GM08714 (cell line): Measurements from ENCODE around the gene MAMDC4.
A peak's percentile ranks its signal among the peaks of the same experiment; 100 is the strongest.
"Not testable (repeated sequence)": the region's sequence is repeated elsewhere in the genome, so short reads cannot be mapped to it uniquely, and the experiment has no call there.

Source experiments
- H3K4me3 ChIP-seq: fragments of 200-500 bp; sonication (Bioruptor generic); 2 replicates; pipeline ENCODE4 v1.5.1; 2014; ENCODE audit warnings: mild to moderate bottlenecking, low read length, inconsistent platforms
- ZNF274 ChIP-seq: IDR thresholded peaks from 2 replicates; pipeline ENCODE4 v1.6.1; 2012; ENCODE audit warnings: mild to moderate bottlenecking, low read depth, low read length

Gene MAMDC4

DNA sequence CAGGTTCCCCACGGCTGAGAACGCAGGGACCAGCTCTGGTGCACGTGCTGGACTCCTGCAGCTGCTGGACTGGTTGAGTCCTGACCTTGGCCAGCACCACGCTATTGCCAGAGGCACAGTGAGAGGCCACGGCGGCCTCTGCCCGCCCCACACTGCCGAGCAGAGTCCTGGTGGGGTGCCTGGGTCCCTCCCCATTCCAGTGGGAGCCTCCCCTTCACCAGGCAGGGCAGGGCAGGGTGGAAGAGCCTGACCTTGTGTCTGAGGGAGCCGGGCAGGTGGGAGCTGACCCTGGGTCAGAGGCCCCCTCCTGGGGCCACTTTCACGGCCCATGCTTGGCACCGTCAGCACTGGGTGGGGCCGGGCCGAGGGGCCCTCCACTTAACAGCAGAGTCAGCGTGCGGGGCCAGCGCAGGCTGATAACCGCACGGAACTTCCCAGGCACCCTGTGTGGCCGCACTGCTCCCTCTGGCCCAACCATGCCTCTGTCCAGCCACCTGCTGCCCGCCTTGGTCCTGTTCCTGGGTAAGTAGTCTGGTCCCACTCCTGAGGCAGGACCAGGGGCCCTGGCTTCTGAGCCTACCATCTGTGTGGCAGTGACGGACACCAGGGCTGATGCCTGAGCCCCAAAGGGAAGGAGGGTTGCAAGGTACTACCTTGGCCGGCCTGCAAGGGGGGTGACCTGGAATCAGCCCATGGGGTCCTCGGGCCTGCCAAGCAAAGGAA lies at the start of gene MAMDC4:
Gene MAMDC4 (plus strand): TSS at position 406 of the 723 bp plus-strand sequence. CDS start 71 bp downstream, at position 477.
- TF ChIP-seq ZNF274, result no peak
- no peak within 1 kb of the TSS for H3K4me3 ChIP-seq

- not testable (repeated sequence) for H3K4me3 ChIP-seq
Measured at GRCh38 chr9:136803009-136803550, 49.1 kb upstream of the MAMDC4 start.

DNA sequence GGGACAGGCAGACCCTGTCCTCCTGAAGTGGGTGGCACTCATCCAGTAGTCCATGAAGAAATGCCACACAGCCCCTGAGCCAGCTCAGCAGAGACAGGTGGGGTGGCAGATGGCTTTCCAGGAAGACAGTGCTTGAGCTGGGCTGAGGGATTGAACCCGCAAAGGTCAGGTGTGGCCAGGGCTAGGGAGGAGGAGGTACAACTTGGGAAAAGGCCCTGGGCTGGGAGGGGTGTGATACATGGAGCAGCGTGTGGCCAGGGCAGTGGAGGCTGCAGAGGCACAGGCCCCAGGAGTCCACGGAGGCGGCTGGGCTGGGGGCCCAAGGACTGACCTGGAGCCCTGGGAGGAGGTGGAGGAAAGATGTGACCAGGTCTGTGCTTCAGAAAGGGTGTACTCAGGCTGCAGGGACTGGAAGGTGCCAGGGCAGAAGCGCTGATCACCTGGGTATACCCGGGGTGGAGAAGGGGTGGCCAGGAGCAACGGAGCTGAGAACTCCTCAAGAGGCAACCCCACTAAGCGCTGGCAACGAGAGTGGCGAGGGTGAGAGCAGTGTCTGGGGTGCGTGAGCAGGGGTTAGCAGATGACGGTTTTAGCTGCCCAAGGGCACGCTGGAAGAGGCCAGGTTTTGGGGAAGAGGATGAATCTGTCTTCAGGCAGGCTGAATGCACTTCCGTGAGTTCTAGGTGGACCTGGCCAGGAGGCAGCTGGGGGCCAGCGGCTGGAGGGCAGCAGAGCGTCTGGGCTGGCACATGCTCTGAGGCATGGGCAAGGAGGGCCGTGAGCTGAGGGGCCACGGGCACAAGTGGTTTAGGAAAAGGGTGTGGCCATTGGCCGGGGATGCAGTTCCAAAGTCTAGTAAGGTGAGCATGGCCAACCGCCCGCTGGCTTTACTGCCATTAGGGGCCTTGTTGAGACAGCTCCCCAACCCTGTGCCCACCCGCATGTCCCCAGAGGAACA lies 48.3 kb upstream of the MAMDC4 start:
- no peak overlapping the region for H3K4me3 ChIP-seq
- no peak for TF ChIP-seq ZNF274

GRCh38 chr9:136804509-136805206 lies 47.5 kb upstream of the MAMDC4 start:
- H3K4me3 ChIP-seq, result no peak overlapping the region
- no peak for TF ChIP-seq ZNF274

- TF ChIP-seq ZNF274, result no peak
- H3K4me3 ChIP-seq, result no peak overlapping the region
Measured at GRCh38 chr9:136805207-136805740, 46.9 kb upstream of the MAMDC4 start.

DNA sequence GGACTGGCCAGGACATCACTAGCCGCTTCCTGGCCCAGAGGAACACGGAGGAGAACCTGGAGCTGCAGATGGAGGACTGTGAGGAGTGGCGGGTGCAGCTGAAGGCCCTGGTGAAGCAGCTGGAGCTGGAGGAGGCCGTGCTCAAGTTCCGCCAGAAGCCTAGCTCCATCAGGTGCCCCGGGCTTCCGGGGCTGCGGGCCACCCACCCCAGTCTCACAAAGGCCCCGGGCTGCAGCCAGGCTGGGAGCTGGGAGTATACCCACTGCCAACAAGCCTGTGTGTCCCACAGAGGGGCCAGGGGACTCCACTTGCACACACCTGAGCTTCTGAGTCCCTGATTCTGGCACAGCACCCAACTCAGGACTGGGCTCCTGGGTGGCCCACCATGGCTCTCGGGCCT lies 46.1 kb upstream of the MAMDC4 start:
- H3K4me3 ChIP-seq, result no peak overlapping the region
- no peak for TF ChIP-seq ZNF274

DNA sequence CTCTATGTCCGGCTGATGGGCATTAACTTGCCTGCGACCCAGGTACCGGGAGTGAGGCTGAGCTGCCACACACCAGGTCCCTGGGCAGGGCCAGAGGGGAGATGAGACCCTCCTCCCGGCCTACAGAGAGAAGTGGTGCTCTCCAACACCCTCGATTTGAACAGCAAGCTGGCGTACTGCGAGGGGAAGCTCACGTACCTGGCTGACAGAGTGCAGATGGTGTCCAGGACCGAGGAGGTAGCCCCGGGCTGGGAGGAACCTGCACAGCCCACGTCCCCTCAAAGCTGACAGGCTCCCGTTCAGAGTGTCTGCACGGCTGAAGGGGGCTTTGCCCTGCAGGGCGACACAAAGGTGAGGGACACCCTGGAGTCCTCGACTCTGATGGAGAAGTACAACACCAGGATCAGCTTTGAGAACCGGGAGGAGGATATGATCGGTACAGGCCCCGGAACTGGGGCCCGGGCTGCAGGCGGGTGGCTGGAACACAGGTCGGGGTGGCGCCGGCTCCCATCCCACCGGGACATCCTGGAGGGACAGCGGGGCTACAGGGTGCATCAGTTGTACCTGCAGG lies 45.4 kb upstream of the MAMDC4 start:
- peak overlapping the region; percentile 75; the same call in 1 of the 2 replicates for H3K4me3 ChIP-seq
- TF ChIP-seq ZNF274, result no peak

- H3K4me3 ChIP-seq, result peak within 1 kb of the TSS; percentile 93
- no peak for TF ChIP-seq ZNF274
Measured at GRCh38 chr9:136807281-136808074, 44.7 kb upstream of the MAMDC4 start, which contains the start of gene RABL6. RABL6 (plus strand) TSS chr9:136807948; CDS start chr9:136808197, 249 bp downstream.

- peak overlapping the region; percentile 93 for H3K4me3 ChIP-seq
- no peak for TF ChIP-seq ZNF274
Measured at GRCh38 chr9:136808075-136808805, 43.9 kb upstream of the MAMDC4 start.

GRCh38 chr9:136808806-136809158 lies 43.4 kb upstream of the MAMDC4 start:
- TF ChIP-seq ZNF274, result no peak
- H3K4me3 ChIP-seq, result peak overlapping the region; percentile 93

GRCh38 chr9:136814725-136815421 lies 37.3 kb upstream of the MAMDC4 start:
- TF ChIP-seq ZNF274, result no peak
- H3K4me3 ChIP-seq, result no peak overlapping the region

DNA sequence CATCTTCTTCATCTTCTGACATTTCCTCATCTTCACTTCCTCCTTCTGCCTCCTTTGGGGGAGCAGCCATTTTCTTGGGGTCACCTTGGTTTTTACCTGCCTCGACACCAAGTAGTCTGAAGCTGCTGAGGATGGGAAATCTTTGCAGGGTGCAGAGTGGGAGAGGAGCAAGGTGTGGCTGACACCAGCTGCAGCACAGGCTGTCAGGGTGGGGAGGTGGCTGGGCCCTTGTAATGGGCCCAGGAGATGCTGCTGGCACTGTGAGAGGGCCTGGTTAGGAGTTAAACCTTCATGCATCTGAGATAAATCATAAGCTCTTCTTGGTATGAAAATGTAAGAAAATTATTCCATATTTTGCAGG lies 36.7 kb upstream of the MAMDC4 start:
- TF ChIP-seq ZNF274, result no peak

More for the DNA sequence above, 36.7 kb upstream of the MAMDC4 start:
- H3K4me3 ChIP-seq, result no peak overlapping the region
